CD14-positive monocyte (primary cell): ENCODE measurements around the gene CIPC. TPM values are rescaled to one million over a fixed set of nuclear protein-coding genes. Genes with fewer than 3 reads are reported as not detected.

Experiments used
- DNase-seq, 3 donors: peaks; one replicate each; pipeline ENCODE4 v3.0.0-alpha.2; 2011 to 2022
- H2AFZ ChIP-seq: 2 replicates; pipeline ENCODE4 v1.6.0; 2012; ENCODE audit warnings: mild to moderate bottlenecking, low read depth, low read length, inconsistent platforms; ENCODE audit not compliant: insufficient read depth, poor library complexity, severe bottlenecking
- H3K27ac ChIP-seq, 2 donors: 1 replicate in 1 of 2; 2 replicates in 1 of 2; pipeline ENCODE4 v1.5.1; 2012 to 2013; ENCODE audit warnings: low read length in 2 of 2, control low read depth in 1 of 2, inconsistent platforms in 1 of 2, low read depth in 1 of 2, mild to moderate bottlenecking in 1 of 2
- H3K27me3 ChIP-seq, 2 donors: one replicate each; pipeline versions ENCODE4 v1.6.0 to v1.6.1; 2011 to 2013; ENCODE audit warnings: low read length in 2 of 2; ENCODE audit not compliant: control insufficient read depth in 2 of 2, insufficient read depth in 2 of 2
- H3K36me3 ChIP-seq, 2 donors: replicated peaks in 1 of 2; 1 replicate in 1 of 2; 2 replicates in 1 of 2; pipeline versions ENCODE4 v1.5.1 to v1.6.1; 2012 to 2013; ENCODE audit warnings: low read length in 2 of 2, control low read depth in 1 of 2, inconsistent platforms in 1 of 2, mild to moderate bottlenecking in 1 of 2; ENCODE audit not compliant: insufficient read depth in 2 of 2, control insufficient read depth in 1 of 2
- H3K4me1 ChIP-seq, 2 donors: 1 replicate in 1 of 2; 2 replicates in 1 of 2; pipeline versions ENCODE4 v1.5.1 to v1.6.1; 2012 to 2013; ENCODE audit warnings: low read length in 2 of 2, control low read depth in 1 of 2, inconsistent platforms in 1 of 2, mild to moderate bottlenecking in 1 of 2, moderate library complexity in 1 of 2; ENCODE audit not compliant: insufficient read depth in 2 of 2, control insufficient read depth in 1 of 2
- H3K4me2 ChIP-seq: replicated peaks from 2 replicates; pipeline ENCODE3; 2012; ENCODE audit warnings: low read length, moderate library complexity, mild to moderate bottlenecking; ENCODE audit not compliant: poor library complexity, severe bottlenecking; ENCODE audit errors: extremely low read depth
- H3K4me3 ChIP-seq, 3 experiments: fragments of 200-600 bp in 1 of 3; sonication (generic) in 1 of 3; replicated peaks in 1 of 3; 1 replicate in 2 of 3; 2 replicates in 1 of 3; pipeline ENCODE4 v1.5.1; 2011 to 2013; ENCODE audit warnings: low read length in 3 of 3, mild to moderate bottlenecking in 3 of 3, control low read depth in 2 of 3, low read depth in 2 of 3, inconsistent platforms in 1 of 3, moderate library complexity in 1 of 3
- H3K79me2 ChIP-seq: 2 replicates; pipeline ENCODE4 v1.6.0; 2012; ENCODE audit warnings: mild to moderate bottlenecking, control low read depth, inconsistent platforms, low read length, moderate library complexity; ENCODE audit not compliant: insufficient read depth
- H3K9ac ChIP-seq: 2 replicates; pipeline ENCODE4 v1.6.0; 2017; ENCODE audit warnings: low read length, mild to moderate bottlenecking; ENCODE audit not compliant: insufficient read depth, poor library complexity, severe bottlenecking
- H3K9me3 ChIP-seq, 2 donors: replicated peaks in 1 of 2; 1 replicate in 1 of 2; 2 replicates in 1 of 2; pipeline versions ENCODE4 v1.5.1 to v1.6.1; 2012 to 2013; ENCODE audit warnings: low read length in 2 of 2, control low read depth in 1 of 2; ENCODE audit not compliant: control insufficient read depth in 1 of 2, insufficient read depth in 1 of 2
- H4K20me1 ChIP-seq: 2 replicates; pipeline ENCODE4 v1.6.0; 2012; ENCODE audit warnings: mild to moderate bottlenecking, low read length, control low read depth, moderate library complexity; ENCODE audit not compliant: insufficient read depth
- H3K27ac Mint-ChIP-seq, 7 donors: one replicate each; pipeline ENCODE4 v1.8.0; 2020; ENCODE audit warnings: mild to moderate bottlenecking in 7 of 7, mixed read lengths in 7 of 7, moderate library complexity in 6 of 7, inconsistent platforms in 2 of 7
- H3K27me3 Mint-ChIP-seq, 3 donors: one replicate each; pipeline ENCODE4 v1.8.0; 2021 to 2022; ENCODE audit warnings: low read depth in 3 of 3, mild to moderate bottlenecking in 3 of 3, mixed read lengths in 3 of 3, moderate library complexity in 3 of 3, inconsistent platforms in 1 of 3
- H3K36me3 Mint-ChIP-seq, 2 donors: one replicate each; pipeline ENCODE4 v1.8.0; 2020; ENCODE audit warnings: mixed read lengths in 2 of 2, inconsistent platforms in 1 of 2, mild to moderate bottlenecking in 1 of 2
- H3K4me1 Mint-ChIP-seq: one replicate; pipeline ENCODE4 v1.8.0; 2020; ENCODE audit warnings: mild to moderate bottlenecking, mixed read lengths
- H3K4me3 Mint-ChIP-seq, 2 donors: one replicate each; pipeline ENCODE4 v1.8.0; 2020; ENCODE audit warnings: mild to moderate bottlenecking in 2 of 2, mixed read lengths in 2 of 2, moderate library complexity in 1 of 2
- H3K9me3 Mint-ChIP-seq, 7 donors: one replicate each; pipeline ENCODE4 v1.8.0; 2020 to 2022; ENCODE audit warnings: mixed read lengths in 7 of 7, mild to moderate bottlenecking in 6 of 7, moderate library complexity in 6 of 7, inconsistent platforms in 2 of 7
- CTCF ChIP-seq: fragments of 200-600 bp; IDR thresholded peaks from one replicate; pipeline ENCODE4 v1.8.0; 2022; ENCODE audit warnings: antibody characterized with exemption, mild to moderate bottlenecking
- WGBS: methylation state at CpG from one replicate; pipeline ENCODE4 v1.1.5; 2013; ENCODE audit warnings: missing lambda C conversion rate; ENCODE audit not compliant: insufficient coverage; 5-methylcytosine and 5-hydroxymethylcytosine counted together
- intact Hi-C, 2 donors: fragments of 100-400 bp; cut with micrococcal nuclease; formaldehyde crosslinking; loops; one replicate each; pipeline versions ENCODE4 v1.15.0 to v1.15.1; 2023
- polyA plus RNA-seq, 3 donors: library from polyadenylated mRNA; depleted of rRNA in 1 of 3; unstranded in 2 of 3; stranded (reverse) in 1 of 3; fragments of 300-500 nt in 2 of 3; fragments of >200 nt in 1 of 3; fragmentation: Illumina TruSeq in 2 of 3; gene quantifications; 1 replicate in 2 of 3; 2 replicates in 1 of 3; pipeline ENCODE4 v1.2.3, GENCODE V29; 2012 to 2021

Gene CIPC
- polyA plus RNA-seq, 3 donors, result 4.4 to 11.2 (median 7.0) TPM

- H3K4me2 ChIP-seq, result no peak overlapping the region
Observed at GRCh38 chr14:77125823-77126325, 27.8 kb downstream of the CIPC start.

GRCh38 chr14:77126461-77126990, 28.5 kb downstream of the CIPC start:
- Mint-ChIP-seq H3K4me1 (peaks cover 25% of the 10 kb centered on the region), H3K36me3 (peaks cover 0 to 5% of the 10 kb centered on the region in 2 donors), H3K9me3 (peaks cover 0 to 5% (median 1%) of the 10 kb centered on the region in 7 donors), H3K4me3 (no peak overlapping the region), H3K27ac (no peak overlapping the region), H3K27me3 (peaks cover 41 to 59% (median 58%) of the 10 kb centered on the region in 3 donors)
- TF ChIP-seq CTCF, result no peak
- H2AFZ ChIP-seq, result no peak overlapping the region
- H3K9ac ChIP-seq, result no peak overlapping the region
- no peak overlapping the region for H3K27ac ChIP-seq
- no peak for DNase-seq
- no peak overlapping the region for H3K4me2 ChIP-seq
- intact Hi-C loops, result no loop called here
- H3K4me1 ChIP-seq, result peaks cover 23 to 24% of the 10 kb centered on the region in 2 donors
- peaks cover 18 to 49% of the 10 kb centered on the region in 2 donors for H3K27me3 ChIP-seq
- no peak overlapping the region for H3K4me3 ChIP-seq
- no peaks in the 10 kb centered on the region for H3K79me2 ChIP-seq
- WGBS, result 97% methylated on average over 3 of the region's 4 CpGs
- no peaks in the 10 kb centered on the region for H3K36me3 ChIP-seq
- no peaks in the 10 kb centered on the region for H4K20me1 ChIP-seq
- H3K9me3 ChIP-seq, result peaks cover 0 to 8% of the 10 kb centered on the region in 2 donors

More at GRCh38 chr14:77125823-77126325, 27.8 kb downstream of the CIPC start:
- TF ChIP-seq CTCF, result no peak
- Histone ChIP-seq H3K27me3 (peaks cover 18 to 49% of the 10 kb centered on the region in 2 donors), H3K9ac (no peak overlapping the region), H3K4me3 (no peak overlapping the region), H3K27ac (no peak overlapping the region), H3K79me2 (no peaks in the 10 kb centered on the region), H3K9me3 (peaks cover 0 to 8% of the 10 kb centered on the region in 2 donors), H3K36me3 (no peaks in the 10 kb centered on the region), H3K4me1 (peaks cover 30% of the 10 kb centered on the region in 2 donors), H4K20me1 (no peaks in the 10 kb centered on the region), H2AFZ (no peak overlapping the region)
- peaks cover 0 to 5% (median 1%) of the 10 kb centered on the region in 7 donors for H3K9me3 Mint-ChIP-seq
- DNase-seq, result peak in 1 of 3 donors; percentile 3
- peaks cover 0 to 5% of the 10 kb centered on the region in 2 donors for H3K36me3 Mint-ChIP-seq
- H3K27me3 Mint-ChIP-seq, result peaks cover 41 to 58% (median 55%) of the 10 kb centered on the region in 3 donors
- peaks cover 32% of the 10 kb centered on the region for H3K4me1 Mint-ChIP-seq
- H3K4me3 Mint-ChIP-seq, result peak overlapping the region; percentile 61 to 89
- H3K27ac Mint-ChIP-seq, result peak overlapping the region in 1 of 7 donors; percentile 79
- intact Hi-C loops, result no loop called here
- WGBS, result 94% methylated on average over 7 of the region's 8 CpGs
